ENCODE data around the gene GPR22. TPM values are rescaled to one million over a fixed set of nuclear protein-coding genes. Genes with fewer than 3 reads are reported as not detected.
A peak's percentile ranks its signal among the peaks of the same experiment; 100 is the strongest.

Gene GPR22
- total and polyA plus RNA-seq, 9 donors, result 0.04 to 0.15 (median 0.12) TPM; not detected in 3

GRCh38 chr7:107502154-107502553, 32.3 kb downstream of the GPR22 start:
- Histone ChIP-seq H3K36me3 (ENCODE audit: control insufficient read depth, insufficient read depth, low read length) (no peaks in the 10 kb centered on the region), H3K4me3 (ENCODE audit: low read length) (no peak overlapping the region), H3K27ac (ENCODE audit: low read length) (no peak overlapping the region), H3K9me3 (replicated peaks; ENCODE audit: control insufficient read depth, low read depth, low read length) (no peaks in the 10 kb centered on the region), H3K4me1 (ENCODE audit: control insufficient read depth, insufficient read depth, low read length) (peaks cover 8% of the 10 kb centered on the region), H3K27me3 (ENCODE audit: control insufficient read depth, insufficient read depth, low read length) (no peaks in the 10 kb centered on the region)
- DNase-seq, result no peak
- no CpG with 5 or more reads among the region's 3 CpGs for WGBS (ENCODE audit: insufficient coverage)

- Histone ChIP-seq H3K36me3 (ENCODE audit: control insufficient read depth, insufficient read depth, low read length) (no peaks in the 10 kb centered on the region), H3K9me3 (replicated peaks; ENCODE audit: control insufficient read depth, low read depth, low read length) (no peaks in the 10 kb centered on the region), H3K4me1 (ENCODE audit: control insufficient read depth, insufficient read depth, low read length) (peaks cover 8% of the 10 kb centered on the region), H3K27ac (ENCODE audit: low read length) (no peak overlapping the region), H3K27me3 (ENCODE audit: control insufficient read depth, insufficient read depth, low read length) (no peaks in the 10 kb centered on the region), H3K4me3 (ENCODE audit: low read length) (no peak overlapping the region)
- WGBS (ENCODE audit: insufficient coverage), result no CpG with 5 or more reads among the region's 2 CpGs
- no peak for DNase-seq
Measured at GRCh38 chr7:107502797-107503196, 32.9 kb downstream of the GPR22 start.

- H3K27me3 ChIP-seq (ENCODE audit: control insufficient read depth, insufficient read depth, low read length), result no peaks in the 10 kb centered on the region
- H3K9me3 ChIP-seq (replicated peaks; ENCODE audit: control insufficient read depth, low read depth, low read length), result peaks cover 3% of the 10 kb centered on the region
- no peak for DNase-seq
- no peak overlapping the region for H3K4me3 ChIP-seq (ENCODE audit: low read length)
- H3K4me1 ChIP-seq (ENCODE audit: control insufficient read depth, insufficient read depth, low read length), result peaks cover 8% of the 10 kb centered on the region
- H3K36me3 ChIP-seq (ENCODE audit: control insufficient read depth, insufficient read depth, low read length), result no peaks in the 10 kb centered on the region
- H3K27ac ChIP-seq (ENCODE audit: low read length), result no peak overlapping the region
Measured at GRCh38 chr7:107503687-107504086, 33.8 kb downstream of the GPR22 start.

- DNase-seq, result no peak
- H3K4me1 ChIP-seq (ENCODE audit: control insufficient read depth, insufficient read depth, low read length), result peaks cover 8% of the 10 kb centered on the region
- no CpG with 5 or more reads among the region's 1 CpG for WGBS (ENCODE audit: insufficient coverage)
- H3K27ac ChIP-seq (ENCODE audit: low read length), result no peak overlapping the region
- no peak overlapping the region for H3K4me3 ChIP-seq (ENCODE audit: low read length)
- H3K36me3 ChIP-seq (ENCODE audit: control insufficient read depth, insufficient read depth, low read length), result no peaks in the 10 kb centered on the region
- H3K9me3 ChIP-seq (replicated peaks; ENCODE audit: control insufficient read depth, low read depth, low read length), result peaks cover 3% of the 10 kb centered on the region
- no peaks in the 10 kb centered on the region for H3K27me3 ChIP-seq (ENCODE audit: control insufficient read depth, insufficient read depth, low read length)
Measured at GRCh38 chr7:107505362-107505761, 35.5 kb downstream of the GPR22 start.

- peak overlapping the region; percentile 50 for H3K27ac ChIP-seq (ENCODE audit: low read length)
- WGBS (ENCODE audit: insufficient coverage), result 100% methylated on average over 1 of the region's 2 CpGs
- no peaks in the 10 kb centered on the region for H3K27me3 ChIP-seq (ENCODE audit: control insufficient read depth, insufficient read depth, low read length)
- peaks cover 3% of the 10 kb centered on the region for H3K9me3 ChIP-seq (replicated peaks; ENCODE audit: control insufficient read depth, low read depth, low read length)
- no peak overlapping the region for H3K4me3 ChIP-seq (ENCODE audit: low read length)
- peaks cover 8% of the 10 kb centered on the region for H3K4me1 ChIP-seq (ENCODE audit: control insufficient read depth, insufficient read depth, low read length)
- H3K36me3 ChIP-seq (ENCODE audit: control insufficient read depth, insufficient read depth, low read length), result no peaks in the 10 kb centered on the region
- DNase-seq, result peak; percentile 24
Measured at GRCh38 chr7:107505997-107506673, 36.3 kb downstream of the GPR22 start.

- Histone ChIP-seq H3K4me1 (ENCODE audit: control insufficient read depth, insufficient read depth, low read length) (peaks cover 8% of the 10 kb centered on the region), H3K27me3 (ENCODE audit: control insufficient read depth, insufficient read depth, low read length) (no peaks in the 10 kb centered on the region), H3K4me3 (ENCODE audit: low read length) (no peak overlapping the region), H3K9me3 (replicated peaks; ENCODE audit: control insufficient read depth, low read depth, low read length) (peaks cover 3% of the 10 kb centered on the region), H3K36me3 (ENCODE audit: control insufficient read depth, insufficient read depth, low read length) (no peaks in the 10 kb centered on the region), H3K27ac (ENCODE audit: low read length) (peak overlapping the region; percentile 50)
- WGBS (ENCODE audit: insufficient coverage), result 57% methylated on average over 3 of the region's 7 CpGs
- DNase-seq, result peak; percentile 7
Measured at GRCh38 chr7:107506674-107507339, 37.0 kb downstream of the GPR22 start.

Other genes with a start within 250 kb of the GPR22 start
- gene COG5, start 93.9 kb downstream of the GPR22 start, total RNA-seq, result 45.5 TPM
- 10 to 100 TPM; 19.5 to 30.2 (median 25.4) TPM for gene COG5, start 93.9 kb downstream of the GPR22 start, polyA plus RNA-seq (ENCODE audit: insufficient read depth in 1 of 8, insufficient read length in 8 of 8, low replicate concordance in 1 of 8)
- gene DUS4L, start 93.9 kb downstream of the GPR22 start, total RNA-seq, result 6.8 TPM
- gene DUS4L, start 93.9 kb downstream of the GPR22 start, polyA plus RNA-seq (ENCODE audit: insufficient read depth in 1 of 8, insufficient read length in 8 of 8, low replicate concordance in 1 of 8), result 1 to 10 TPM; 5.0 to 7.6 (median 6.7) TPM
- gene BCAP29, start 110.2 kb downstream of the GPR22 start, total RNA-seq, result 45.9 TPM
- gene BCAP29, start 110.2 kb downstream of the GPR22 start, polyA plus RNA-seq (ENCODE audit: insufficient read depth in 1 of 8, insufficient read length in 8 of 8, low replicate concordance in 1 of 8), result 10 to 100 TPM; 38.9 to 53.3 (median 43.5) TPM
- gene SLC26A4, start 190.8 kb downstream of the GPR22 start, total RNA-seq, result 0.75 TPM
- 1 to 10 TPM in 1 of 8 donors, under 1 TPM in 7; 0.41 to 1.1 (median 0.55) TPM for gene SLC26A4, start 190.8 kb downstream of the GPR22 start, polyA plus RNA-seq (ENCODE audit: insufficient read depth in 1 of 8, insufficient read length in 8 of 8, low replicate concordance in 1 of 8)